Measurements from ENCODE around the gene ATG12.

DNA sequence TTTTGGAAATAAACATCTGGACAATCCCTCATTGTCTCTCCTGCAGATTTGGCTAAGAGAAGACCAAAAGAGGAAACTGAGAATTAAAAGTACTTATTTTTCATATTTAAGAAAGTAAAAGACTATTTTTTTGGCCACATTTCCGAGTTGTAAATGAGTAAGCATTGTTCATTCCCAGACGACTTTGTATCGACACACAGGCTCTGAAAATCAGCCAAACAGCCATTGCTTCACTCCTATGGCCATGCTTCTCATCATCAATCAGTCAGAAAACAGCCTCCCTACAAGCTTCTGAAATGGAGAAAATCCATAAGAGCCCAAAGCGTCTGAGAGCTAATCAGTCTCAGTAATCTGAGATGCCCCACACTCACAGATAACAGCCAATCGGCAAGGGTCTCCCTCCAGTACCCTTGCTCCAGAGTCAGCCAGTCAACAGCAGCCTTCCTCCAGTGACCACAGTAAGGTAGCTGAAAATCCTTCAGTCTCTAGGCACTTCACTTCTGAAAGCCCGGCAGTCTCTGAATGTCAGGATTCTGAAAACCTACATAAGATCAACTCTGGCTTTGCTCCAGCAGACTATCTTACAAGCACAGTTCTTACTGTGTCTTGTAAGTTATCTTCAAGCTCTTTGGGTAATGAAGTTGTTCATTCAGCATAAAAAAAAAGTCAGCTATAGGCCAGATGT lies 55.8 kb downstream of the ATG12 start:
- TF ChIP-seq EZH2 (IDR thresholded peaks at IDR 0.05), result no peak
- TF ChIP-seq, protein P1, sequence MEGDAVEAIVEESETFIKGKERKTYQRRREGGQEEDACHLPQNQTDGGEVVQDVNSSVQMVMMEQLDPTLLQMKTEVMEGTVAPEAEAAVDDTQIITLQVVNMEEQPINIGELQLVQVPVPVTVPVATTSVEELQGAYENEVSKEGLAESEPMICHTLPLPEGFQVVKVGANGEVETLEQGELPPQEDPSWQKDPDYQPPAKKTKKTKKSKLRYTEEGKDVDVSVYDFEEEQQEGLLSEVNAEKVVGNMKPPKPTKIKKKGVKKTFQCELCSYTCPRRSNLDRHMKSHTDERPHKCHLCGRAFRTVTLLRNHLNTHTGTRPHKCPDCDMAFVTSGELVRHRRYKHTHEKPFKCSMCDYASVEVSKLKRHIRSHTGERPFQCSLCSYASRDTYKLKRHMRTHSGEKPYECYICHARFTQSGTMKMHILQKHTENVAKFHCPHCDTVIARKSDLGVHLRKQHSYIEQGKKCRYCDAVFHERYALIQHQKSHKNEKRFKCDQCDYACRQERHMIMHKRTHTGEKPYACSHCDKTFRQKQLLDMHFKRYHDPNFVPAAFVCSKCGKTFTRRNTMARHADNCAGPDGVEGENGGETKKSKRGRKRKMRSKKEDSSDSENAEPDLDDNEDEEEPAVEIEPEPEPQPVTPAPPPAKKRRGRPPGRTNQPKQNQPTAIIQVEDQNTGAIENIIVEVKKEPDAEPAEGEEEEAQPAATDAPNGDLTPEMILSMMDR (IDR thresholded peaks at IDR 0.05), result no peak

All from neural progenitor cell (in vitro differentiated cells).